GM13977 (cell line): ENCODE results near the gene MSH4.
"Not testable (repeated sequence)": the region's sequence is repeated elsewhere in the genome, so short reads cannot be mapped to it uniquely, and the experiment has no call there.

Experiments used
- DNase-seq: peaks from one replicate; pipeline ENCODE4 v3.0.0; 2012; ENCODE audit warnings: low spot score
- CTCF ChIP-seq: IDR thresholded peaks from 2 replicates; pipeline ENCODE4 v1.5.1; 2012; ENCODE audit warnings: mild to moderate bottlenecking, control low read depth; ENCODE audit not compliant: insufficient read depth; ENCODE audit errors: extremely low read depth, missing control alignments
- in situ Hi-C: fragments of 300-500 bp; cut with MboI; formaldehyde crosslinking; loops from one replicate; pipeline ENCODE4 v1.12.0; 2022; ENCODE audit warnings: low sequenced_read_pairs, low pct_unique_long_range_greater_than_20kb, mixed read lengths, inconsistent platforms; ENCODE audit not compliant: unreplicated experiment

The MSH4 gene

DNA sequence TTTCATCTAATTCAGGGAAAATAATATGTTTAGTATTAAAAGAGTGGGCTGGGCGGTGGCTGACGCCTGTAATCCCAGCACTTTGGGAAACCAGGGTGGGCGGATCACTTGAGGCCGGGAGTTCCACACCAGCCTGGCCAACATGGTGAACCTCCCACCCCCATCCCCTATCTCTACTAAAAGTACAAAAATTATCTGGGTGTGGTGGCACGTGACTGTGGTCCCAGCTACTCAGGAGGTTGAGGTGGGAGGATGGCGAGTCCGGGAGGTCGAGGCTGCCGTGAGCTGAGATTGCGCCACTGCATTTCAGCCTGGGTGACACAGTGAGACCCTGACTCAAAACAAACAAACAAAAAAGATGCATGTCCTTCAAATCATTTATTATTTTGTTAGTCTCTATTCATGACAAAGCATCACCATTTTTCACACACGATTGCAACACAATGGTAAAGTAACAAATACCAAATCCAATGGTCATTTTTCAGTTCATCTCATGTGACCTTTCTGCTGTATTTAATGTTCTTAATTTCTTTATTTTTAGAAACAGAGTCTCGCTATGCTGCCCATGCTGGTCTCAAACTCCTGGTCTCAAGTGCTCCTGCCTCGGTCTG, 1.0 kb downstream of the MSH4 start:
- no peak for TF ChIP-seq CTCF
- DNase-seq: no peak
- in situ Hi-C loops: no loop called here

DNA sequence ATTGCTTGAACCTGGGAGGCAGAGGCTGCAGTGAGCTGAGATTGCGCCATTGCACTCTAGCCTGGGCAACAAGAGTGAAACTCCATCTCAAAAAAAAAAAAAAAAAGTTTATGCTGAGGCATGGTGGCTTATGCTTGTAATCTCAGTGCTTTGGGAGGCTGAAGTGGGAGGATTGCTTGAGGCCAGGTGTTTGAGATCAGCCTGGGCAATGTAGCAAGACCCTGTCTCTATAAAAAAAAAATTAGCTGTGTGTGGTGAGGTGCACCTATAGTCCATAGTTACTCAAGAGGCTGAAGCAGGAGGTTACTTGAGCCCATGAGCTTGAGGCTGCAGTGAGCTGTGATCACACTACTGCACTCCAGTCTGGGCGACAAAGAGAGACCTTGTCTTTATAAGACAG, 4.8 kb downstream of the MSH4 start:
- DNase-seq, in situ Hi-C loops: not testable (repeated sequence)

DNA sequence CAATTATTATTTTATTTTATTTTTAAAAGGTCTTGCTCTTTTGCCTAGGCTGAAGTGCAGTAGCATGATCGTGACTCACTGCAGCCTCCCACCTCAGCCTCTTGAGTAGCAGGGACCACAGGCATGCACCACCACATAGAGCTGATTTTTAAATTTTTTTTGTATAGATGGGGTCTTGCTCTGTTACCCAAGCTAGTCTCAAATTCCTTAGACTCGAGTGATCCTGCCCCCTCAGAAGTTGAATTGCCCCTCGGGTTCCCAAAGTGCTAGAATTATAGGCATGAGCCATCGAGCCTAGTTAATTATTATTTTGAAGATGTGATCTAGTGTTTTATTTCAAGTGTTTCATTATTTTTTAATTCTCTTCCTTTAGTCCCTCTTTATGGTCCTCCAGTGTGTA, 12.2 kb downstream of the MSH4 start:
- in situ Hi-C loops: no loop called here
- no peak for DNase-seq
- no peak for TF ChIP-seq CTCF

DNA sequence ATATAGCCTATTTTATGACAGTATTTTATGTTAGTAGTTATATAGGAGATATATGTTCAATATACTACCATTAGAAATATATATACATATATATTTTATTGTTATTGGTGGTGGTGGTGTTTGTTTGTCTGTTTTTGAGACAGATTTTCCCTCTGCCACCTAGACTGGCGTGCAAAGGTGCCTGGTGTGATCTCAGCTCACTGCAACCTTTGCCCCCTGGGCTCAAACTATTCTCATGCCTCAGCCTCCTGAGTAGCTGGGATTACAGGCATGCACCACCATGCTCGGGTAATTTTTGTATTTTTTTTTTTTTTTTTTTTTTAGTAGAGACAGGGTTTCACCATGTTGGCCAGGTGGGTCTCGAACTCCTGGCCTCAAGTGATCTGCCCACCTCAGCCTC, 13.4 kb downstream of the MSH4 start:
- in situ Hi-C loops, DNase-seq: not testable (repeated sequence)

DNA sequence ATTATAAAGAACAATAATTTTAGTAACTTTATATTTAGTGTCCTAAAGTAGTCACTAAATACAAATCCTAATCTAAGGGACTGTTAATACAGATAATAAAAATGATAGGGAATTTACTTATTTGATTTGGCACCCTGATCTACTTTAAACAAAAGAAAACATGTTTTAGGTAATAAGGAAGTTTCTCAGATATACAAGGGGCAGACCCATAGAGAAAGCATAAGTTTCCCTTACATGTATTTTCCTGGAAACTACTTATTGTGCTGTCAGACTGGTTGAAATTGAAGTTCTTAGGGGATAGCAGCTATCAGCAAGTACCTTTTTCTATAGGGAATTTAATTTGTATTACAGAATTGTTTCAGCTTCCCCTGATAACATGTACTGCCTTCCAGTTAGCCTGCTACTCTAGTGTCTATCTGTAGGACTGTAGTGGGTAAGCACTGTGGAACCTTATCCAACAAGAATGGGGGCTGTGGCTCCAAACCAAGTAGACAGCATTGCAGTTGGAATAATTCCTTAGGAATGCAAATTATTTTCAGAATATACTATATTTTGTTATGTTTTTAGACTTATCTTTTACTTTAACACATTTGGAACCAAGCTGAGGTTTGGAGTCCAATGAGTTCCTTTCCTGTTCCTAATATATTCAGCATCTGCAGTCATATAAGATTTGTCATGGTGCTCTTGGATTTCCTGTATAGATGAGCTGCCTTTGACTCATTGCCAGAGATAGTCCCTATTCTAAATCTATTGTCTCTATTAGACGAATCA, 14.7 kb downstream of the MSH4 start:
- TF ChIP-seq CTCF: no peak
- in situ Hi-C loops: no loop called here
- no peak for DNase-seq

DNA sequence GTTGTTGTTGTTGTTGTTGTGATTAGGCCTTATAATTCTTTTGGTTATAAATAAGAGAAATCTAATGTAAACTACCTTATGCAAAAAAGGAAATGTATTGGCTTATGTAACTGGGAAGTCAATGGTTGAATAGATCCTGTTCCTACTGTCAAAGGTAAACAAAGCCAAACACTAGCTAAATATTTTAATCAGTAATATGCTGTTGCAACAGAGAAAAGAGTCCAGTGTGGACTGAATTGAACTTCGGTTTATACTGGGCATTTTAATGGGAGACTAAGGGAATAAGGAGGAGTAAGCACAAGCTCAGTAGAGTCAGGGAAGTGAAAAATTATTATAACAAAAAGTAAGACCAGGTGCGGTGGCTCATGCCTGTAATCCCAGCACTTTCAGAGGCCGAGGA, 15.4 kb downstream of the MSH4 start:
- no peak for TF ChIP-seq CTCF
- in situ Hi-C loops: no loop called here
- DNase-seq: no peak

- DNase-seq, in situ Hi-C loops: not testable (repeated sequence)
Measured at GRCh38 chr1:75823596-75823995, 26.9 kb downstream of the MSH4 start.

DNA sequence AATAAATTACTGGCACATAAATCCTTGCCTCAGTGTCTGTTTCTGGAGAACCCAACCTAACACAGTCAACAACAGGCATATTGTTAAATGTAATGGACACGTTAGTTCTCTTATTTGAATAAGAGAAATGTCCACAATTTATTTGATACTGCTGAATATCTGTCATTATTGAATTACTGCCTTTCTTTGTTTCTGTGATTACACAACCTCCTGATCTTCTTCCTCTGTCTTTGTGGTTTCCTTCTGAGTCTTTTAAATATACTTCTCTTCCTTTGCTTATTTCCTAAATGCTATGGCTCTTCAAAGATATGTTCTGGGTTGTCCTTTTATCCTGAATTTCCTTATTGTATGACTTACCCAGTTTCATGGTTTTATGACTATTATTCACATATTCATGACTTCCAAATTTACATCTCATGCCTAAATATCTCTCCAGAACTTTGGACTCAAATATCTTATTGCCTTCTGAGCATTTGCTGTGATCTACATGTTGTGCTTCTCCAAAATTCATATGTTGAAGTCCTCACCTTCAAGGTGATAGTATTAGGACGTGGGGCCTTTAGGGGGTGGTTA, 39.9 kb downstream of the MSH4 start:
- DNase-seq: no peak
- in situ Hi-C loops: no loop called here
- no peak for TF ChIP-seq CTCF
